Ovary (tissue), 9 donors: ENCODE results near the gene ITIH1. TPM values are rescaled to one million over a fixed set of nuclear protein-coding genes. Genes with fewer than 3 reads are reported as not detected.
A peak's percentile ranks its signal among the peaks of the same experiment; 100 is the strongest.

ENCODE experiments used
- DNase-seq, 5 donors: peaks; one replicate each; pipeline ENCODE4 v3.0.0-alpha.2; 2019 to 2020
- H3K27ac ChIP-seq, 2 donors: fragments of 200-600 bp; one replicate each; pipeline versions ENCODE4 v1.5.1 to v1.8.0; 2019 to 2022
- H3K27me3 ChIP-seq: fragments of 200-600 bp; one replicate; pipeline ENCODE4 v1.8.0; 2022
- H3K36me3 ChIP-seq: fragments of 200-600 bp; sonication (generic); one replicate; pipeline ENCODE4 v1.5.1; 2019
- H3K4me1 ChIP-seq: one replicate; pipeline ENCODE4 v1.8.1; 2013; ENCODE audit warnings: mild to moderate bottlenecking, moderate library complexity; ENCODE audit not compliant: insufficient read depth
- H3K4me3 ChIP-seq: fragments of 200-600 bp; sonication (generic); one replicate; pipeline ENCODE4 v1.5.1; 2017
- H3K9me3 ChIP-seq, 2 donors: fragments of 200-600 bp in 1 of 2; sonication (generic) in 1 of 2; one replicate each; pipeline versions ENCODE4 v1.5.1 to v1.8.1; 2013 to 2019; ENCODE audit warnings: mild to moderate bottlenecking in 1 of 2, moderate library complexity in 1 of 2
- CTCF ChIP-seq, 3 donors: fragments of 450-650 bp in 2 of 3; fragments of 200-600 bp in 1 of 3; IDR thresholded peaks; one replicate each; pipeline versions ENCODE4 v1.5.1 to v1.8.0; 2016 to 2022; ENCODE audit warnings: antibody characterized with exemption in 3 of 3, mild to moderate bottlenecking in 1 of 3
- EP300 ChIP-seq: sonication (generic); formaldehyde crosslinking; IDR thresholded peaks from one replicate; pipeline ENCODE4 v1.6.1; 2017; ENCODE audit warnings: antibody characterized with exemption
- POLR2A ChIP-seq: fragments of 450-650 bp; IDR thresholded peaks from one replicate; pipeline ENCODE4 v1.6.1; 2017; ENCODE audit warnings: antibody characterized with exemption, mild to moderate bottlenecking, moderate library complexity
- WGBS, 3 donors: extraction: QIAGEN DNeasy Blood & Tissue Kit in 1 of 3; methylation state at CpG; one replicate each; pipeline versions ENCODE4 v1.1.5 to v1.1.7; 2013 to 2017; 5-methylcytosine and 5-hydroxymethylcytosine counted together
- intact Hi-C, 4 donors: fragments of 100-400 bp; cut with DNase I; formaldehyde crosslinking; loops; one replicate each; pipeline versions ENCODE4 v1.11.0 to v1.15.1; 2022 to 2023
- polyA plus RNA-seq, 2 donors: library from polyadenylated mRNA; stranded (reverse); fragments of 200-250 nt in 1 of 2; fragments of 350-450 nt in 1 of 2; fragmentation: Illumina TruSeq in 1 of 2; extraction: RNeasy Lipid Tissue Mini Kit (QIAGEN cat#74804) in 1 of 2; gene quantifications; one replicate each; pipeline ENCODE4 v1.2.3, GENCODE V29; 2013 to 2014
- total RNA-seq, 7 donors: library from RNA; depleted of rRNA in 2 of 7; stranded (reverse); fragments of >200 nt in 2 of 7; fragmentation: NEBNext Ultra II Directional in 3 of 7; extraction: Animal tissue kit (Norgen Biotek cat#: 25700) in 3 of 7; gene quantifications; one replicate each; pipeline versions ENCODE4 v1.1.0 to v1.2.4, GENCODE V29; 2016 to 2023
- donor health status: DM: no; HTN: no; CAD: no; lungs with moderate emphysema.
- donor health status: DM: no; HTN: no; CAD: no.
- donor health status: Bipolar disorder and iron deficiency.
- donor health status: DM: yes; HTN: yes; CAD: no.
- donor health status: DM: no; HTN: no; CAD: no.
- donor health status: DM: yes; HTN: yes; CAD: no.

Gene ITIH1
- total and polyA plus RNA-seq, 9 donors, result 0.42 to 0.79 (median 0.49) TPM; not detected in 5

- Histone ChIP-seq H3K27me3 (no peaks in the 10 kb centered on the region), H3K36me3 (no peaks in the 10 kb centered on the region), H3K4me3 (peak overlapping the region; percentile 75), H3K4me1 (peaks cover 2% of the 10 kb centered on the region), H3K9me3 (no peaks in the 10 kb centered on the region), H3K27ac (no peak overlapping the region)
- intact Hi-C loops, result no loop called here
- no peak for TF ChIP-seq POLR2A
- TF ChIP-seq EP300, result no peak
- TF ChIP-seq CTCF (IDR thresholded peaks at IDR 0.05), result no peak
- peak in 1 of 5 donors; percentile 18 for DNase-seq
- 83 to 88% (median 86%) methylated on average over 10 of the region's 10 CpGs for WGBS, 3 donors
Measured at GRCh38 chr3:52771702-52772101, 5.7 kb upstream of the ITIH1 start.

GRCh38 chr3:52773361-52774065 is 3.9 kb upstream of the ITIH1 start:
- H3K27ac ChIP-seq, result no peak overlapping the region
- H3K4me3 ChIP-seq, result no peak overlapping the region
- H3K36me3 ChIP-seq, result no peaks in the 10 kb centered on the region
- peak in 1 of 5 donors; percentile 20 for DNase-seq
- peaks cover 2% of the 10 kb centered on the region for H3K4me1 ChIP-seq
- intact Hi-C loops, result no loop called here
- no peaks in the 10 kb centered on the region for H3K9me3 ChIP-seq
- 91 to 92% (median 91%) methylated on average over 13 of the region's 13 CpGs for WGBS, 3 donors
- no peaks in the 10 kb centered on the region for H3K27me3 ChIP-seq
- no peak for TF ChIP-seq EP300
- no peak for TF ChIP-seq POLR2A
- no peak for TF ChIP-seq CTCF (IDR thresholded peaks at IDR 0.05)

GRCh38 chr3:52774066-52774713 is 3.2 kb upstream of the ITIH1 start:
- intact Hi-C loops, result no loop called here
- WGBS, 3 donors, result 66 to 80% (median 71%) methylated on average over 8 of the region's 8 CpGs

More at GRCh38 chr3:52774066-52774713, 3.2 kb upstream of the ITIH1 start:
- TF ChIP-seq EP300 (no peak), CTCF (IDR thresholded peaks at IDR 0.05) (no peak), POLR2A (no peak)
- Histone ChIP-seq H3K36me3 (no peaks in the 10 kb centered on the region), H3K9me3 (no peaks in the 10 kb centered on the region), H3K27me3 (no peaks in the 10 kb centered on the region), H3K4me3 (no peak overlapping the region), H3K4me1 (peaks cover 2% of the 10 kb centered on the region), H3K27ac (no peak overlapping the region)
- DNase-seq, result peak in 1 of 5 donors; percentile 15
